K562 (cell line): Measurements from ENCODE around the gene ETV2.

Experiments used
- CTCF ChIP-seq, 3 experiments: IDR thresholded peaks in 2 of 3; conservative IDR thresholded peaks in 1 of 3; 2 replicates each; pipeline ENCODE4 v1.5.1; 2011 to 2012; ENCODE audit warnings: low read length in 3 of 3, mild to moderate bottlenecking in 3 of 3, control low read depth in 2 of 3, improper control_type of control experiment in 1 of 3, inconsistent platforms in 1 of 3, low read depth in 1 of 3, mixed read lengths in 1 of 3, moderate library complexity in 1 of 3; ENCODE audit not compliant: insufficient read depth in 2 of 3
- EGR1 ChIP-seq: fragments of 450-650 bp; conservative IDR thresholded peaks from 2 replicates; pipeline ENCODE4 v1.6.1; 2017; ENCODE audit warnings: mild to moderate bottlenecking
- EP300 ChIP-seq: IDR thresholded peaks from 2 replicates; pipeline ENCODE4 v1.6.1; 2012; ENCODE audit warnings: low read length, improper control_type of control experiment
- MAX ChIP-seq: sonication (generic); formaldehyde crosslinking; IDR thresholded peaks from 2 replicates; pipeline ENCODE4 v1.9.0; 2022; ENCODE audit warnings: mild to moderate bottlenecking, missing genetic modification reagents
- MBD1 ChIP-seq: fragments of 250-450 bp; sonication (Bioruptor Pico); IDR thresholded peaks from 2 replicates; pipeline ENCODE4 v1.8.0; 2022; ENCODE audit warnings: inconsistent platforms
- ZNF668 ChIP-seq: fragments of 250-450 bp; sonication (Bioruptor Pico); IDR thresholded peaks from 2 replicates; pipeline ENCODE4 v1.8.0; 2022; ENCODE audit warnings: mild to moderate bottlenecking, inconsistent platforms

GRCh38 chr19:35671818-35672217 is 30.3 kb downstream of the ETV2 start:
- TF ChIP-seq MAX (CRISPR knock-in tag), result peak; percentile 51; the same call in 1 of the 2 replicates
- TF ChIP-seq CTCF (IDR thresholded peaks at IDR 0.05 in 2 of 3, conservative IDR thresholded peaks at IDR 0.05 in 1 of 3; ENCODE audit: insufficient read depth in 2 of 3, low read depth in 1 of 3, low read length in 3 of 3), result no peak
- TF ChIP-seq MBD1 (CRISPR knock-in tag), result no peak
- no peak for TF ChIP-seq EGR1
- no peak for TF ChIP-seq ZNF668 (CRISPR knock-in tag)
- peak; percentile 85 for TF ChIP-seq EP300
